H1 (cell line): Measurements from ENCODE around the gene MMAB. TPM values are rescaled to one million over a fixed set of nuclear protein-coding genes. Genes with fewer than 3 reads are reported as not detected.

Source experiments
- CEBPB ChIP-seq: IDR thresholded peaks from 2 replicates; pipeline ENCODE4 v1.6.1; 2012; ENCODE audit warnings: low read depth, low read length
- FOSL1 ChIP-seq: IDR thresholded peaks from 2 replicates; pipeline ENCODE4 v1.6.1; 2011; ENCODE audit warnings: mild to moderate bottlenecking, low read depth, low read length, moderate library complexity; ENCODE audit not compliant: insufficient read depth
- KDM4A ChIP-seq: IDR thresholded peaks from one replicate; pipeline ENCODE4 v1.7.1; 2012; ENCODE audit warnings: low read depth, mild to moderate bottlenecking, moderate library complexity, low read length, inconsistent platforms; ENCODE audit not compliant: severe bottlenecking
- RAD21 ChIP-seq, 2 experiments: IDR thresholded peaks in 1 of 2; conservative IDR thresholded peaks in 1 of 2; 2 replicates each; pipeline ENCODE4 v1.6.1; 2011; ENCODE audit warnings: low read depth in 2 of 2, low read length in 2 of 2, improper control_type of control experiment in 1 of 2, inconsistent platforms in 1 of 2, mild to moderate bottlenecking in 1 of 2, moderate library complexity in 1 of 2
- polyA plus RNA-seq, 7 experiments: library from polyadenylated mRNA; depleted of rRNA in 3 of 7; stranded (reverse) in 5 of 7; unstranded in 2 of 7; fragments of >200 nt in 5 of 7; fragments of 200-250 nt in 2 of 7; gene quantifications; 1 replicate in 5 of 7; 2 replicates in 1 of 7; 4 replicates in 1 of 7; pipeline versions ENCODE4 v1.2.1 to v1.2.3, GENCODE V29; 2011 to 2013; ENCODE audit warnings: missing spikeins in 2 of 7, mixed read lengths in 2 of 7
- total RNA-seq: library from RNA; stranded (reverse); fragmentation: NEBNext Ultra II Directional; extraction: Animal tissue kit (Norgen Biotek cat#: 25700); gene quantifications from 2 replicates; pipeline ENCODE4 v1.2.1, GENCODE V29; 2021
- TF ChIP-seq, protein P1 (sequence below): fragments of 300-600 bp; sonication (generic); IDR thresholded peaks from 2 replicates; pipeline ENCODE4 v1.7.1; 2012; ENCODE audit warnings: low read length, moderate library complexity, mild to moderate bottlenecking, inconsistent platforms; ENCODE audit not compliant: insufficient replicate concordance

The MMAB gene
- total and polyA plus RNA-seq, 2 of the 8 experiments (the other 6 are each of a cell fraction or from before 2014, with no cell fraction given), result 12.9 to 18.5 TPM

DNA sequence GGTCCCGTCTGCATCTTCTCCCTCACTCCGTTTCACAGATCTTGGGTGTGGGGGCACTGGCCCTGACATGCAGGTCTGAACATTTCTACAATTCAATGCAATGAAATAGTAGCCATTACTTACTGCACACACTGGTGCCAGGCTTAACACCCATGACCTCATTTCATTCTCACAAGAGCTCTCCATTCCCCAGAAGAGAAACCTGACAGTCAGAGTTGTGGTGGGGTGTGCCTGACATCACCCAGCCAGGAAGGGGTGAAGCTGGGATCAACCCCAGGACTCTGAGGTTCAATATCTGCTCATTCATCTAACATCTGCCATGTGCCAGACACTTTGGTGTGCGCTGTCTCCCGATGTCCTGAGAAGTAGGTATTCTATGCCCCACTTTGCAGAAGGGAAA lies 35.0 kb upstream of the MMAB start (continued):
- TF ChIP-seq, protein P1, sequence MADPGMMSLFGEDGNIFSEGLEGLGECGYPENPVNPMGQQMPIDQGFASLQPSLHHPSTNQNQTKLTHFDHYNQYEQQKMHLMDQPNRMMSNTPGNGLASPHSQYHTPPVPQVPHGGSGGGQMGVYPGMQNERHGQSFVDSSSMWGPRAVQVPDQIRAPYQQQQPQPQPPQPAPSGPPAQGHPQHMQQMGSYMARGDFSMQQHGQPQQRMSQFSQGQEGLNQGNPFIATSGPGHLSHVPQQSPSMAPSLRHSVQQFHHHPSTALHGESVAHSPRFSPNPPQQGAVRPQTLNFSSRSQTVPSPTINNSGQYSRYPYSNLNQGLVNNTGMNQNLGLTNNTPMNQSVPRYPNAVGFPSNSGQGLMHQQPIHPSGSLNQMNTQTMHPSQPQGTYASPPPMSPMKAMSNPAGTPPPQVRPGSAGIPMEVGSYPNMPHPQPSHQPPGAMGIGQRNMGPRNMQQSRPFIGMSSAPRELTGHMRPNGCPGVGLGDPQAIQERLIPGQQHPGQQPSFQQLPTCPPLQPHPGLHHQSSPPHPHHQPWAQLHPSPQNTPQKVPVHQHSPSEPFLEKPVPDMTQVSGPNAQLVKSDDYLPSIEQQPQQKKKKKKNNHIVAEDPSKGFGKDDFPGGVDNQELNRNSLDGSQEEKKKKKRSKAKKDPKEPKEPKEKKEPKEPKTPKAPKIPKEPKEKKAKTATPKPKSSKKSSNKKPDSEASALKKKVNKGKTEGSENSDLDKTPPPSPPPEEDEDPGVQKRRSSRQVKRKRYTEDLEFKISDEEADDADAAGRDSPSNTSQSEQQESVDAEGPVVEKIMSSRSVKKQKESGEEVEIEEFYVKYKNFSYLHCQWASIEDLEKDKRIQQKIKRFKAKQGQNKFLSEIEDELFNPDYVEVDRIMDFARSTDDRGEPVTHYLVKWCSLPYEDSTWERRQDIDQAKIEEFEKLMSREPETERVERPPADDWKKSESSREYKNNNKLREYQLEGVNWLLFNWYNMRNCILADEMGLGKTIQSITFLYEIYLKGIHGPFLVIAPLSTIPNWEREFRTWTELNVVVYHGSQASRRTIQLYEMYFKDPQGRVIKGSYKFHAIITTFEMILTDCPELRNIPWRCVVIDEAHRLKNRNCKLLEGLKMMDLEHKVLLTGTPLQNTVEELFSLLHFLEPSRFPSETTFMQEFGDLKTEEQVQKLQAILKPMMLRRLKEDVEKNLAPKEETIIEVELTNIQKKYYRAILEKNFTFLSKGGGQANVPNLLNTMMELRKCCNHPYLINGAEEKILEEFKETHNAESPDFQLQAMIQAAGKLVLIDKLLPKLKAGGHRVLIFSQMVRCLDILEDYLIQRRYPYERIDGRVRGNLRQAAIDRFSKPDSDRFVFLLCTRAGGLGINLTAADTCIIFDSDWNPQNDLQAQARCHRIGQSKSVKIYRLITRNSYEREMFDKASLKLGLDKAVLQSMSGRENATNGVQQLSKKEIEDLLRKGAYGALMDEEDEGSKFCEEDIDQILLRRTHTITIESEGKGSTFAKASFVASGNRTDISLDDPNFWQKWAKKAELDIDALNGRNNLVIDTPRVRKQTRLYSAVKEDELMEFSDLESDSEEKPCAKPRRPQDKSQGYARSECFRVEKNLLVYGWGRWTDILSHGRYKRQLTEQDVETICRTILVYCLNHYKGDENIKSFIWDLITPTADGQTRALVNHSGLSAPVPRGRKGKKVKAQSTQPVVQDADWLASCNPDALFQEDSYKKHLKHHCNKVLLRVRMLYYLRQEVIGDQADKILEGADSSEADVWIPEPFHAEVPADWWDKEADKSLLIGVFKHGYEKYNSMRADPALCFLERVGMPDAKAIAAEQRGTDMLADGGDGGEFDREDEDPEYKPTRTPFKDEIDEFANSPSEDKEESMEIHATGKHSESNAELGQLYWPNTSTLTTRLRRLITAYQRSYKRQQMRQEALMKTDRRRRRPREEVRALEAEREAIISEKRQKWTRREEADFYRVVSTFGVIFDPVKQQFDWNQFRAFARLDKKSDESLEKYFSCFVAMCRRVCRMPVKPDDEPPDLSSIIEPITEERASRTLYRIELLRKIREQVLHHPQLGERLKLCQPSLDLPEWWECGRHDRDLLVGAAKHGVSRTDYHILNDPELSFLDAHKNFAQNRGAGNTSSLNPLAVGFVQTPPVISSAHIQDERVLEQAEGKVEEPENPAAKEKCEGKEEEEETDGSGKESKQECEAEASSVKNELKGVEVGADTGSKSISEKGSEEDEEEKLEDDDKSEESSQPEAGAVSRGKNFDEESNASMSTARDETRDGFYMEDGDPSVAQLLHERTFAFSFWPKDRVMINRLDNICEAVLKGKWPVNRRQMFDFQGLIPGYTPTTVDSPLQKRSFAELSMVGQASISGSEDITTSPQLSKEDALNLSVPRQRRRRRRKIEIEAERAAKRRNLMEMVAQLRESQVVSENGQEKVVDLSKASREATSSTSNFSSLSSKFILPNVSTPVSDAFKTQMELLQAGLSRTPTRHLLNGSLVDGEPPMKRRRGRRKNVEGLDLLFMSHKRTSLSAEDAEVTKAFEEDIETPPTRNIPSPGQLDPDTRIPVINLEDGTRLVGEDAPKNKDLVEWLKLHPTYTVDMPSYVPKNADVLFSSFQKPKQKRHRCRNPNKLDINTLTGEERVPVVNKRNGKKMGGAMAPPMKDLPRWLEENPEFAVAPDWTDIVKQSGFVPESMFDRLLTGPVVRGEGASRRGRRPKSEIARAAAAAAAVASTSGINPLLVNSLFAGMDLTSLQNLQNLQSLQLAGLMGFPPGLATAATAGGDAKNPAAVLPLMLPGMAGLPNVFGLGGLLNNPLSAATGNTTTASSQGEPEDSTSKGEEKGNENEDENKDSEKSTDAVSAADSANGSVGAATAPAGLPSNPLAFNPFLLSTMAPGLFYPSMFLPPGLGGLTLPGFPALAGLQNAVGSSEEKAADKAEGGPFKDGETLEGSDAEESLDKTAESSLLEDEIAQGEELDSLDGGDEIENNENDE, result no peak
- TF ChIP-seq KDM4A, result no peak
- no peak for TF ChIP-seq RAD21 (IDR thresholded peaks at IDR 0.05 in 1 of 2, conservative IDR thresholded peaks at IDR 0.05 in 1 of 2; ENCODE audit: low read depth in 2 of 2, low read length in 2 of 2)
- TF ChIP-seq FOSL1, result no peak
- TF ChIP-seq CEBPB, result no peak
